Skeletal muscle tissue (tissue), 4 donors: Measurements from ENCODE around the gene H1-8. TPM values are rescaled to one million over a fixed set of nuclear protein-coding genes. Genes with fewer than 3 reads are reported as not detected.

Source experiments
- H3K27ac ChIP-seq: one replicate; pipeline ENCODE4 v1.7.0; 2013; ENCODE audit warnings: mild to moderate bottlenecking, low read depth, low read length, inconsistent platforms
- H3K27me3 ChIP-seq, 3 donors: one replicate each; pipeline ENCODE4 v1.7.0; 2013; ENCODE audit warnings: low read length in 3 of 3; ENCODE audit not compliant: control insufficient read depth in 3 of 3, insufficient read depth in 3 of 3
- H3K36me3 ChIP-seq, 3 donors: one replicate each; pipeline ENCODE4 v1.7.0; 2013; ENCODE audit warnings: low read length in 3 of 3; ENCODE audit not compliant: control insufficient read depth in 3 of 3, insufficient read depth in 3 of 3
- H3K4me1 ChIP-seq, 3 donors: one replicate each; pipeline ENCODE4 v1.7.0; 2013; ENCODE audit warnings: low read length in 3 of 3, mild to moderate bottlenecking in 3 of 3; ENCODE audit not compliant: control insufficient read depth in 3 of 3, insufficient read depth in 3 of 3
- H3K4me3 ChIP-seq, 3 donors: one replicate each; pipeline ENCODE4 v1.7.0; 2013; ENCODE audit warnings: low read length in 3 of 3
- H3K9ac ChIP-seq, 3 donors: one replicate each; pipeline ENCODE4 v1.7.0; 2013; ENCODE audit warnings: low read length in 3 of 3, mild to moderate bottlenecking in 3 of 3, moderate library complexity in 2 of 3, low read depth in 1 of 3
- H3K9me3 ChIP-seq, 3 donors: one replicate each; pipeline ENCODE4 v1.7.0; 2013; ENCODE audit warnings: low read length in 3 of 3; ENCODE audit not compliant: control insufficient read depth in 3 of 3
- total RNA-seq: library from RNA; depleted of rRNA; stranded (reverse); fragments of >200 nt; gene quantifications from one replicate; pipeline ENCODE4 v1.2.3, GENCODE V29; 2014
- donor health status: Osteomylitis.

Gene H1-8
- total RNA-seq, 1 donor from 2014 or later = not detected

- Histone ChIP-seq H3K4me1 (peaks cover 17 to 33% (median 26%) of the 10 kb centered on the region in 3 donors), H3K27me3 (no peaks in the 10 kb centered on the region), H3K36me3 (peaks cover 9 to 51% (median 31%) of the 10 kb centered on the region in 3 donors), H3K9me3 (no peaks in the 10 kb centered on the region), H3K9ac (peak overlapping the region in 1 of 3 donors; percentile 8), H3K4me3 (no peak overlapping the region), H3K27ac (peak overlapping the region; percentile 60)
These were observed 33.8 kb downstream of the H1-8 start for GRCh38 chr3:129576514-129577352.

DNA sequence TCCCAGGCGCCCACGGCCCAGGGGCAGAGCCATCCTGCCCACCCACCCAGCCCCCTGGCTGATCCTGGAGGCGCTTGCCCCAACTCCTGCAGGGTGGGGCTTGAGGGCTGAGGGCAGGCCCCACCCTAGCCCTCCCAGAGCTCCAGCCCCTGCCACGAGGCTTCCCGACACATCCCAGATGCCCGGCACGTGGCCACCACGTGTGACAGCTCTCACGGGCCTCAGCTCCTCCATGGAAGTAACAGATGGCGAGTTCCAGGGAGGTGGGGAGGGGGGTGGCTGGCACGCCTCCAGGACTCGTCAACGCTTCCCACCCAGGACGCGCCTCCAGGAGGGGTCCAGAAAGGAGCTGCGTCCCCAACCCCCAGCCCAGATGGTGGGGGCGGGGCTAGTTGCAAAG, 34.4 kb downstream of the H1-8 start:
- H3K9ac ChIP-seq = no peak overlapping the region
- peak overlapping the region; percentile 60 for H3K27ac ChIP-seq
- H3K4me1 ChIP-seq = peaks cover 17 to 33% (median 26%) of the 10 kb centered on the region in 3 donors
- H3K9me3 ChIP-seq = no peaks in the 10 kb centered on the region
- H3K27me3 ChIP-seq = no peaks in the 10 kb centered on the region
- H3K4me3 ChIP-seq = no peak overlapping the region
- H3K36me3 ChIP-seq = peaks cover 9 to 48% (median 28%) of the 10 kb centered on the region in 3 donors

- H3K27ac ChIP-seq = peak overlapping the region; percentile 60
- H3K4me3 ChIP-seq = no peak overlapping the region
- H3K9ac ChIP-seq = peak overlapping the region in 1 of 3 donors; percentile 8
- no peaks in the 10 kb centered on the region for H3K9me3 ChIP-seq
- peaks cover 17 to 33% (median 26%) of the 10 kb centered on the region in 3 donors for H3K4me1 ChIP-seq
- H3K27me3 ChIP-seq = no peaks in the 10 kb centered on the region
- H3K36me3 ChIP-seq = peaks cover 8 to 46% (median 29%) of the 10 kb centered on the region in 3 donors
These were observed 35.2 kb downstream of the H1-8 start for GRCh38 chr3:129577925-129578786.

GRCh38 chr3:129579991-129580390, 37.0 kb downstream of the H1-8 start:
- Histone ChIP-seq H3K4me3 (no peak overlapping the region), H3K36me3 (peaks cover 0 to 55% (median 23%) of the 10 kb centered on the region in 3 donors), H3K9ac (no peak overlapping the region), H3K4me1 (peaks cover 17 to 33% (median 26%) of the 10 kb centered on the region in 3 donors), H3K27me3 (no peaks in the 10 kb centered on the region), H3K27ac (no peak overlapping the region), H3K9me3 (no peaks in the 10 kb centered on the region)

DNA sequence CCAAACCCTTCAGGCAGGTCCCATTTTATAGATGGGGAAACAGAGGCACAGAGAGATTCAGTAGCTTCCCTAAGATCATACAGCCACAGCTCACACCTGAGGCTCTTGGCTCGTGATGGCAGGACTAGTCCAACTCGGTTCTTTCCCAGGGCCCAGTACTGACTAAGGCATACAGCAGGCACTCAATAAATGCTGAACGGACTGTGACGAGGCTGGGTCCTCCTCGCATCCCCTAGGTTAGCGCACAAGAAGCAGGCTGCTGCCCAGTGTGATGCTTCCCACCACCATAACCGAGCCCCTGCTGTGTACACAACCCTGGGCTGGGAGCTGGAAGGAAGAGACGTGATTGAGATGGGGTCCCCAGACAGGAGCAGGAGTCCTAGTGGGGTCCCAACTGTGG, 38.6 kb downstream of the H1-8 start:
- Histone ChIP-seq H3K27me3 (no peaks in the 10 kb centered on the region), H3K27ac (no peak overlapping the region), H3K36me3 (peaks cover 10 to 56% (median 27%) of the 10 kb centered on the region in 3 donors), H3K4me1 (peaks cover 14 to 35% (median 30%) of the 10 kb centered on the region in 3 donors), H3K9ac (no peak overlapping the region), H3K4me3 (no peak overlapping the region), H3K9me3 (no peaks in the 10 kb centered on the region)

GRCh38 chr3:129582799-129583198, 39.8 kb downstream of the H1-8 start:
- Histone ChIP-seq H3K4me3 (no peak overlapping the region), H3K4me1 (peaks cover 19 to 36% (median 34%) of the 10 kb centered on the region in 3 donors), H3K36me3 (peaks cover 10 to 58% (median 24%) of the 10 kb centered on the region in 3 donors), H3K27me3 (no peaks in the 10 kb centered on the region), H3K27ac (no peak overlapping the region), H3K9ac (no peak overlapping the region), H3K9me3 (no peaks in the 10 kb centered on the region)

DNA sequence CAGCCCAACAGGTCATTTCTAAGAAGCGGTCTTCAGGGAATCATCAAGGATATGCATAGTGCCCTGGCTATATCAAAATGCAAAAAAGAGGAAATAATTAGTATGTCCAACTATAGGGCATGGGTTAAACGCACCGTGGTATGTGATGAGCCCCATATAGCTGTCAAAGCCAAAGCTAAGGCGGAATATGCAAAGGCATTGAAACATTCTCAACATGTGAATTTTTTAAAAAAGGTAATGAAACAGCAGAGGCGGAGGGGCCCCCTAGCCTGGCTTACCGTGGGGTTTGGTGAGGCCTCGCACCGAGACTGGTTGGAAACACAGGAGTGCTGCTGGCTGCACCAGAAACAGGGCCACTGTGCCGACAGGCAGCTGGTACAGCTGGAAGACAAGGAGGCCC, 40.3 kb downstream of the H1-8 start:
- H3K27ac ChIP-seq = no peak overlapping the region
- H3K4me3 ChIP-seq = no peak overlapping the region
- H3K4me1 ChIP-seq = peaks cover 15 to 32% (median 30%) of the 10 kb centered on the region in 3 donors
- H3K36me3 ChIP-seq = peaks cover 10 to 55% (median 24%) of the 10 kb centered on the region in 3 donors
- no peak overlapping the region for H3K9ac ChIP-seq
- H3K27me3 ChIP-seq = no peaks in the 10 kb centered on the region
- no peaks in the 10 kb centered on the region for H3K9me3 ChIP-seq

GRCh38 chr3:129584631-129585030, 41.7 kb downstream of the H1-8 start:
- no peak overlapping the region for H3K9ac ChIP-seq
- no peaks in the 10 kb centered on the region for H3K27me3 ChIP-seq
- peaks cover 18 to 26% (median 24%) of the 10 kb centered on the region in 3 donors for H3K4me1 ChIP-seq
- peaks cover 10 to 50% (median 24%) of the 10 kb centered on the region in 3 donors for H3K36me3 ChIP-seq
- no peaks in the 10 kb centered on the region for H3K9me3 ChIP-seq
- H3K4me3 ChIP-seq = no peak overlapping the region
- H3K27ac ChIP-seq = no peak overlapping the region

DNA sequence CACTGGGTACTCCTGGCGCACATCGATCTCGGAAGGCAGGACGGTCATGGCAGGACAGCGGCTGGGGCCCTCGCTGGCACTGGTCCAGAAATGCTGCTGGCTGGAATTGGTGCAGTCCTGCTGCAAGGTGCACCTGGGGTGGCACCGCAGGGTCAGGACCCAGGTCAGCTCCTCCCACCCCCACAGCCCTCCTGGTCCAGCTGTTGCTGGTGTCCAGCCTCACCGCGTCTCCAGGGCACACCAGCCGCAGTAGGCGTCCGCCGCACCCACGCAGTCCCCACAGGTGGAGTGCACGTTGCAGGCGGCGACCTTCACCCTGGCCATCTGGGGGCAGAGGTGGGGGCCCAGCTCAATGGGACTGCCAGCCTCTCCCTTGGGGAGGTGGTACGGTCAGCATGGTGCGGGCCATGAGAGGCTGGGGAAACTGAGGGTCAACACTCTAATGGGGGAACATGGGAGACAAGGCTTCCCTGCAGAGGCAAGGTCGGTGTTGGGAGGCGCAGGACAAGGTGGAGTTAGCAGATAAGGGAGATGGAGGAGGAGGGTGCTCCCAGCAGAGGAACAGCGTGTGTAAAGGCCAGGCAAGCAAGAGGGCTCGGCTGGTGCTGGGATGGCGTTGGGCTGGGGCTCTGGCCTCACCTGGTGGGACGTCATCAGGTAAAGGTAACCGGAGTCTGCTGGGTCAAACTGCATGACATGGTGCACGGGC, 43.1 kb downstream of the H1-8 start:
- peak overlapping the region in 1 of 3 donors; percentile 25 for H3K9ac ChIP-seq
- H3K4me1 ChIP-seq = peaks cover 30 to 36% (median 33%) of the 10 kb centered on the region in 3 donors
- peaks cover 10 to 45% (median 20%) of the 10 kb centered on the region in 3 donors for H3K36me3 ChIP-seq
- no peak overlapping the region for H3K27ac ChIP-seq
- no peaks in the 10 kb centered on the region for H3K9me3 ChIP-seq
- no peak overlapping the region for H3K4me3 ChIP-seq
- H3K27me3 ChIP-seq = no peaks in the 10 kb centered on the region
